Measurements from ENCODE around the gene MBLAC2.

Gene MBLAC2

DNA sequence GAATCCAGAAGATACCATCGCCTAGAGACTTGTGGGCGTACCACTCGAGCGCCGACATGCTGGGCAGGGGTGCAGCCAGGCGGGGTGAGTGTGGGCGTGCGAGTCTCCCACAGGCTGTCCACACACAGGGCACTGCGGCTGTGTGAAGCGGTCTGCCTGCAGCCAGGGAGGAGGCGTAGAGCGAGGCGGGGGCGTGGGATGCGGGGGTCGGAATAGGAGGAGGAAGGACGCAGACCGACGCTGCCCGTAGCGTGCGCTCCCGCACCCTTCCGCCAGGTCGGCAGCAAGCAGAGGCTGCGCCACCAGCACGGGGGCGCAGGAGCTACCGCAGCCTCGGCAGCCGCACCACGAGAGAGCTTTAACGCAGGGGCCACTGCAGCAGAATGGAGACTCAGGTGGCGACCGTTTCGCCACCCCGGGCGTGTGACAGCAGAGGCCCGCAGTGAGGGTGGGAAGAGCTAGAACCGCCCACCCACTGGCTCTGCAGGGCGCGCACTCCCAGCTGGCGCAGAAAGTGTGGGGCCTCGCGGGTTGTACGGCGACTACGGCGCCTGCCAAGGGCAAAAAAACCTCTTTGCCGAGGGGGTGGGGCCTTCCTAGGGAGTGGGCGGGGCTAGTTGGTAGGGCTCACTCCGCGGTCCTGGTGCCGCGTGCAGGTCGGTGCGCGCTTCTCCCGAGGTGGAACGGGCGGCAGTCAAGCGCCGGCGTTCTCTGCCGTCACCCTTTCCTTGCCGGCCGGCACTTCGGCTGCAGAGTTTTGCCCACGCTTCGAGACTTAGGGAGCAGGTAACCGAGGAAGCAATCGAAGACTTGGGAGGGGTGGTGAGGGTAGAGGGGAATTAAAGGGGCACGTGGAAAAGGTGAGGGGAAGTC, at the start of gene MBLAC2, which contains the start of gene POLR3G:
Gene MBLAC2, minus strand, starts transcription at position 537 of the 873 bp plus-strand sequence. Its CDS starts 479 bp downstream, at position 58.
Gene POLR3G, plus strand, starts transcription at position 630 of the 873 bp plus-strand sequence. CDS start 10,704 bp downstream, outside the sequence.
- peak; percentile 91 to 95 for DNase-seq

DNA sequence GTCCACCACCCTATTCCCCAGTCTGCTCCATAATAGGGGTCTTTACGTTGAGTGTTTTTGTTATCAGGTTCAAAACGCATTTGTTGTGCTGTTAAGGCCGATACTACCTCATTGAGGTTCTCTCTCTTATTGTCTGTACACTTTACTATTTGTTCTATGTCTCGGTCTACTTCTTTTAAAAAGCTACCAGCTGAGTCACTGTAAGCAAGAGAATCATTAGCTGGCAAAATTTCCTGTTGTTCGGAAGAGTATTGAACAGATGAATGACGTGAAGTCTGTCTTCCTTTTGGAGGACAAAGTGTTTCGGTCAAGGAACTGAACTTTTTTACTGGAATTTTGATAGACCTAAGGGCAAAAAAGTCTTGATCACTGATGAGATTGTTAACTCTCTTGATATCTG, 44.5 kb upstream of the MBLAC2 start:
- DNase-seq, result no peak

- no peak for DNase-seq
Observed at GRCh38 chr5:90518661-90519060, 44.1 kb upstream of the MBLAC2 start.

DNA sequence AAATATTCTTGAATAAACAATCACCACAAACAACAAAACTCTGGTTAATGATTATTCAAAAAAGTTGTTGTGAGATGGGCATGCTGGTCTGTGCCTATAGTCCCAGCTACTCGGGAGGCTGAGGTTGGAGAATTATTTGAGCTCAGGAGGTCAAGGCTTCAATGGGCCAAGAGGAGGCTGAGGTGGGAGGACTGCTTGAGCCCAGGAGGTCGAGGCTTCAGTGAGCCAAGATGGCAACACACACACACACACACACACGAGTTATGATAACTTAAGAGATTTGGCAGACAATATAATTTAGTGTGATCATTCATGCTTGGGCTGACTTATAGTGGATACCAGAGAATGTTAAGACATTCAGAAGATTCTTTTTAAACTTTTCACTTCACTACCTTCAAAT, 39.9 kb upstream of the MBLAC2 start:
- no peak for DNase-seq

GRCh38 chr5:90510438-90510837, 35.9 kb upstream of the MBLAC2 start:
- no peak for DNase-seq

GRCh38 chr5:90506221-90506620, 31.6 kb upstream of the MBLAC2 start:
- no peak for DNase-seq

- DNase-seq, result no peak
Observed at GRCh38 chr5:90504743-90505142, 30.2 kb upstream of the MBLAC2 start.

DNA sequence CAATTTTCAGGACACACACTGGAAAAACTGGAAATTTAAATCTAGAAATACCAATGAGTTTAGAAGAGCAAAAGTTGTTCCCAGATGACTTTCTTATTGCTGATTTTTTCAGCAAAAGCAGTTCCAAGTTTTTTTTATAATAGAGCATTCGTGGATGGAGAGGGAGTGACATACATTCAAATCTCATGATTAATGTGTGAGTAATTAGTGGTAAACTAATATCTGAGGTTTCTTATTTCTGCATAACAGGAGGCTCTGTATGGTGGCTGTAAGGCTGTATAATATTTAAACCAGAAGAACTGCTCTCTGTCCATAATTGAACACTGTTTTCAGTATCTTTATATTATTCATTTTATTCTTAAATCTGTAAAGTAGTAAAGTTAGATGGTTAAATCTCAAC, 29.0 kb upstream of the MBLAC2 start:
- no peak for DNase-seq

- no peak for DNase-seq
Observed at GRCh38 chr5:90495146-90495545, 20.6 kb upstream of the MBLAC2 start.

DNA sequence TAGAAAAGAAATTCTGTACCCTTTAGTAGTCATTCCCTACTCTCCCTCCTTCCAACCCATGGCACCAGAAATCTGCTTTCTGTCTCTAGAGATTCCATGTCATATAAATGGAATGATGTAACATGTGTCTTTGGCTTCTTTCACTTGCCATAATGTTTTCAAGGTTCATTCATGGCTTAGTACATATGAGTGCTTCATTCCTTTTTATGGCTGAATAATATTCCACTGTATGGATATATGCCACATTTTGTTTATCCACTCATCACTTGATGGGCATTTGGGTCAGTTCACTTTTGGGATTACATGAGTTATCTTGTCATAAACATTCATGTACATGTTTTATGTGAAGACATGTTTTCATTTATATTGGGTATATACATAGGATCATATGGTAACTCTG, 19.5 kb upstream of the MBLAC2 start:
- DNase-seq, result no peak

DNA sequence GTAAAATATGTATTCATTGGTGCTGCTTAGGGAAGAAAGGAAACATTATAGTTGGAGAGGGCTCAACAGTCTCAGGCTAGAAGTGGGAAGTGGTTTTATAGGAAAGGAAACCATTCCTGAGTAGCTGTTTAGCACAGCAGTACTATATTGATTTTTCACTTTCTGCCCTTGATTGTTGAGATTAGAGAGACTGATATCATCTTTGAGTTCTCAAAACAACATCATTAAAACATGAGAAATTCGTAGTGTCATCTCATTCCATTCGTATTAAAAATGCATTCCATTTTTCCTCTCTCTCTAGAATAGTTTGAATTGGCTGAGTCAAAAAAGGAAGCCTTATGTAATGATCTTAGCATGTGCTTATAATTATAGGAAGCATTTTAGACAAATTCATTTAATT, 14.2 kb upstream of the MBLAC2 start:
- no peak for DNase-seq

DNA sequence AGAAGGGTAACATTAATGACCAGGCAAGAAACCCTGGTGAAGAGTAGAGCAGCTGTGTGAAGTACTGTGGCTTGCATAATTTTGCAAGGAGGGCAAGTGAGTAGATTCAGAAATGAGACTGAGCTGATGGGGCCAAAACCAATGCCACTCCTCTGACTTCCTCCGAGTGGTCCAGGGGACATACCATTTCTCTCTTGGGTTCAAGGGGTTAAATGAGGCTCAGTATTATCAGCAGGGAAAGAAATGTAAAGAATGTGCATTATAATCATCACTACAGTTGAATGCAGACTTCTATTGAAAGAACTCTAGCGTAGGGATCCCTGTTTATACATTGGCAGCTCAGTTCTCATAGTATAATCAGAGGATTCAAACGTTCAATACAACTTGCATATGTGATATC, 10.0 kb upstream of the MBLAC2 start:
- no peak for DNase-seq

GRCh38 chr5:90483206-90483605, 8.6 kb upstream of the MBLAC2 start:
- DNase-seq, result no peak

DNA sequence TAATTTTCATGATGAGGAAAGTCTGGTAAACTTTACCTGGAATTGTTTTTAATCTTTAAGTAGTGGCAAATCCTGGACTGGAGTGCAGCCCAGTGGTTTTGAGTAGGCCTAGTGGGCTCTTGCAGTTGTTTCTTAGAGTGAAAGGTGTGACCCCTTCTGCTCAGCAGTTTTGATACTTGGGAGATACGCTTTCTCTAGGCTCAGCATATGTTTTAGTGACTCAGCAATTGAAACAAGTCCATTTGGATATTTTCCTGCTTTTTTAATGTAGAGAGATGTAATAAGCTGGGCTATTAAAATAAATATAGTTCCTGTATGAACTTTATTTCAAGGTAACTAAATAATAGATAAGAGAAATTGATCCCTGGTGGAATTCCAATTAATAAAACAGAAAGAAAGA, 6.1 kb upstream of the MBLAC2 start:
- no peak for DNase-seq

- no peak for DNase-seq
Observed at GRCh38 chr5:90479611-90480385, 5.2 kb upstream of the MBLAC2 start.

DNA sequence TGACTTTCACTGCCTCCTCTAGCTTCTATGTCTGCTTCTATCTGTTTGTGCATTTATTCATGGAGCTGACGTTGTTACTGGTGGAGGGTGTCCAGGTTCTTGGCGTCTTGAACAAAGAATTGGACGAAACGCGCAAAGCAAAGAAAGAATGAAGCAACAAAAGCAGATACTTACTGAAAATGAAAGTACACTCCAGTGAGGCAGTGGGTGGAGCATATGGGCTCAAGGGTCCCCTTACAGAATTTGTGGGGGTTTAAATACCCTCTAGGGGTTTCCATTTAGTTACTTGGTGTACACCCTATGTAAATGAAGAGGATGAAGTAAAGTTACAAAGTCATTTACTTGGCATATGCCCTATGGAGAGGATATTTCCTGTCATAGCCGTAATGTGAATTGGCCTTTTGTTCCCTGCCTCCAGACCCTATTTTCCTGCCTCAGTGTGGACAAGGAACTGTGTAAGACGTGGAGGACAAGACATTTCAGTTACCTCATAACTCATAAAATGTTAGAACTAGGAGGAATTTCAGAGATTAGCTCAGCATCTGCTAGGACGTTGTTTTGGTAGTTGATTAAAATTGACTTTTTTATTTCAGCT, 3.1 kb upstream of the MBLAC2 start:
- no peak for DNase-seq

DNA sequence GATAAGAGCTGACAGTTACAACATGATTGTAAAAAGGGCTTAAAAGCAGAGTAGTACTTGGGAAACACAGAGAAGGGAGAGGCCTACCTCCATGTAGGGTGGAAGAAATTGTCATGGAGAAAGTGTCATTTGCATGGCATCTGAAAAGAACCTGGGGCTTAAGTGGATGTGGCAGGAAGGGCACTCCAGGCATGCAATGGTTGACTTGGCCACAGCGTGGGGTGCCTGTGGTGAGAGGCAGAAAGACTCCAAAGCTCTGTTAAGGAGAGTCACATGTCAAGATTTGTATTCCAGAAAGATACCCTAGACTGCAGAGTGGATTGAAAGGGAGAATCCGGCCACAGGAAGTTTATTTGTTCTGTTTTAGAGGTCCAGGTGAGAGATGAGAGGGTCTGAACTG, 2.5 kb upstream of the MBLAC2 start:
- DNase-seq, result no peak

GRCh38 chr5:90476391-90476790, 1.8 kb upstream of the MBLAC2 start:
- no peak for DNase-seq

- no peak for DNase-seq
Observed at GRCh38 chr5:90475436-90475980, 937 bp upstream of the MBLAC2 start.

GRCh38 chr5:90473396-90474234, 956 bp downstream of the MBLAC2 start:
- DNase-seq, result peak in 1 of 2 donors; percentile 12

- no peak for DNase-seq
Observed at GRCh38 chr5:90472783-90473395, 1.7 kb downstream of the MBLAC2 start.

DNA sequence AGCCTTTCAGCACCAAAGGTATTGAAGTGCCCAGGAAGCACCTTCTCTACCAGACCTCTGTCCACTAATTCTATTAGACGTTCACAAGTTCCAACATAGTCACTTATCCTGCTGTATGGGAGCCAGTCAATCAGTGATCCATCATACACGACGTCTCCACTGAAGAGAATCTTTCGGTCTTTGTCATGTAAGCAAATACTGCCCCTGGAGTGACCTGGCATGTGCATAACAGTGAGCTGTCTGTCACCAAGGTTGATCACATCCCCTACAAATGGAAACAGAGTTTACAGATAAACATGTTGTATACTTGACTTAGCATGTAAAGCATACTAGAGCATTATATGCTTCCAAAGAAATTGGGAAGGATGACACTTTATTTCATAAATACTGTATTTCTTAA, 13.3 kb downstream of the MBLAC2 start:
- DNase-seq, result no peak

Data from CD4-positive, alpha-beta T cell treated with Interferon alpha-2 for 1 hour (primary cell).